C4-2B (cell line): Measurements from ENCODE around the gene GAA.

Experiments
- CTCF ChIP-seq: fragments of 450-650 bp; conservative IDR thresholded peaks from 2 replicates; pipeline ENCODE4 v1.5.1; 2017; ENCODE audit warnings: mild to moderate bottlenecking
- ZFX ChIP-seq: fragments of 450-650 bp; IDR thresholded peaks from 2 replicates; pipeline ENCODE4 v1.6.1; 2017

DNA sequence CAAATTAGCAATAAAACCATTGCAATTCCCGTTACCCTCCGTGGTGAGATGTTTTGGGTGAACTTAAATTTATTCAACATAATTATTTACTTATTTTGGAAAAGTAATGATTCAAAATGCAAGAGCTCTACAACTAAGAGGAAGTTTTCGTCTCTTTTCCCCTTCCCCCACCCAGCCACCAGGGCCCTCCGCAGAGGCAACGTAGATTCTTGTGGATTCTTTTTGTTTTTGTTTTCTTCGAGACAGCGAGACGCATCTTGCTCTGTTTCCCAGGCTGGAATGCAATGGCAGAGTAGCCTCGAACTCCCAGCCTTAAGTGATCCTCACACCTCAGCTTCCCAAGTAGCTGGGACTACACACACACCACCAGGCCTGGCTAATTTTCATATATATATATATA, 45.8 kb upstream of the GAA start:
- TF ChIP-seq CTCF (no peak), ZFX (no peak)
